ENCODE measurements around the gene SORCS2.

DNA sequence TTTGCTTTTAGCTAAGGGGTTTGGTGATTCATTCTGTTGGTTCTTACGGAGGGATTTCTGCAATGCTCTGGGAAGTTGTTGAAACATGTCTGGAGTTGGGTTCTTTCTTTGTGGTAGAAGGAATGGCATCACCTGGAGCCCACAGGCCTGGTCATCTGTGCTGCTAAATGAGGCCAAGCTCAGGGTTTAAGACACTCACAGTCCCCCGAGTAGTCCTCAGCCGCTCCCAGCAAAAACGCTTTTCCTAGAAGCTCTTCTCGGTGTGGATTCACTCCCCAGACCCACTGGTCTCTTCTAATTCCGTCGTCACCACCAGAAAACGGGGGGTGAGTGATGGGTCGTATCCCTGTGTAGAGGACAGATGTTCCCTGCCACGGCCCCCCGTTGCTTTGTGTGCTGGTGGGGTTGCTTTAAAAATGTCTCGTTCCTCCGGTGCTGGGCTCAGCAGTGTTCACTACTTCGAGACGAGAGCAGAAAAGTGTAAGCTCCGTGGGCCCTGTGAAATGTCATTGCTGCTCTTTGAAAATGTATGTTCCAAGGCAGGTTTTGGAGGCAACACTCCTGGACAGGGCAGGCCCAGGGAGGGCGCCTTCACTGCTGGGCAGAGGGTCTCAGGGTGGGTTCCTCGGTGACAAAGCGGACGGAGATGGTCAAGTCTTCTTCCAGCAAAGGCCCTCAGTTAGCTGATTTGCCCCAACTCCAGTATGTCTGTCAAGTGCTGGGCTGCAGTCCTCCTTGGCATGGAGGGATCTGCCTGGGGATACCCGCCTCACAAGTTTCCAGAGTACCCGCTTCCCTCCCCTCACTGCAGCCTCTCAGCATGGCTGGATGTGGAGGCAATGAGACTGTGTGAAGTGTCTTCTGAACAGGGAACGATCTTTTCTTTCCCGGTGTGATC lies 205.1 kb downstream of the SORCS2 start:
- TF ChIP-seq, protein P1, sequence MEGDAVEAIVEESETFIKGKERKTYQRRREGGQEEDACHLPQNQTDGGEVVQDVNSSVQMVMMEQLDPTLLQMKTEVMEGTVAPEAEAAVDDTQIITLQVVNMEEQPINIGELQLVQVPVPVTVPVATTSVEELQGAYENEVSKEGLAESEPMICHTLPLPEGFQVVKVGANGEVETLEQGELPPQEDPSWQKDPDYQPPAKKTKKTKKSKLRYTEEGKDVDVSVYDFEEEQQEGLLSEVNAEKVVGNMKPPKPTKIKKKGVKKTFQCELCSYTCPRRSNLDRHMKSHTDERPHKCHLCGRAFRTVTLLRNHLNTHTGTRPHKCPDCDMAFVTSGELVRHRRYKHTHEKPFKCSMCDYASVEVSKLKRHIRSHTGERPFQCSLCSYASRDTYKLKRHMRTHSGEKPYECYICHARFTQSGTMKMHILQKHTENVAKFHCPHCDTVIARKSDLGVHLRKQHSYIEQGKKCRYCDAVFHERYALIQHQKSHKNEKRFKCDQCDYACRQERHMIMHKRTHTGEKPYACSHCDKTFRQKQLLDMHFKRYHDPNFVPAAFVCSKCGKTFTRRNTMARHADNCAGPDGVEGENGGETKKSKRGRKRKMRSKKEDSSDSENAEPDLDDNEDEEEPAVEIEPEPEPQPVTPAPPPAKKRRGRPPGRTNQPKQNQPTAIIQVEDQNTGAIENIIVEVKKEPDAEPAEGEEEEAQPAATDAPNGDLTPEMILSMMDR (conservative IDR thresholded peaks at IDR 0.05; ENCODE audit: low read depth, low read length): no peak
- TF ChIP-seq EZH2 (IDR thresholded peaks at IDR 0.05; ENCODE audit: borderline replicate concordance, low read depth, low read length, poor library complexity, severe bottlenecking): no peak

All from A673 (cell line).